Activated CD4-positive, alpha-beta T cell treated with anti-CD3 and anti-CD28 coated beads for 4 hours (primary cell): ENCODE data around the gene CFAP97D1.

Experiments
- DNase-seq, 2 donors: peaks; one replicate each; pipeline ENCODE4 v3.0.0-alpha.2; 2020

The CFAP97D1 gene

DNA sequence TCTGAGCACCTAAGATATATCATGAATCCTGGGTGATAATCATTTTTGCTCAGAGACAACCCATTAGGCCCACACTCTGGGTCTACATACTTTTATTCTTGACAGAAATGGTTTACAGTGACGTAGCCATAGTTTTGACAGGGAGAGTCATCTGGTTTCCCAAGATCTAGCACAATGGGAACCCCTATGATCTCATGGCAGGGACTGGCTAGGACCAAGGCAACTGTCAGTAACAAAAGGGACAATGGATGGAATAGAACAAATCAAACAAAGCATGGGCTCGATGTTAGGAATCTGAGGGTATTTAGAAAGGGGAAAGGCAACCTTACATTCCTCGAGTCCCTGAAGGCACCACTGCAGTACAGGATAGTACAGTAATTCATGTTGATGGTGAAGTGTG is 20.5 kb downstream of the CFAP97D1 start:
- DNase-seq = no peak

DNA sequence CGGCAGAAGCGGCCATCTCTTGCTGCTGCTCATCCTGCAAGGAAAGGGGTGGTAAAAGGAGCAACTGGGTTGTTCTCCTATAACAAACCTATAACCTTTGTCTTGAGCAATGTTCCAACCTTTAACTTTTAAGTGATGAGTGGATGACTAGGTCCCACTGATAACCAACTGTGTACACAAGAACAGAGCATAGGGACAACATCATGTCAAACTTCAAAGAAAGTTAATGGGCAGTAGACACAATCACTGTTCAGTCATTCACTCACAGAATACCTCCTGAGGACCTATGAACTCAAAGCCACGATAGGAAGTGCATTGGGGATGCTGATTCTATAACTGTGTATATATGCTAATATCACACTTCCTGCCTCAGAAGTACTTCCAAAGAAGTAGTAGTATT is 21.6 kb downstream of the CFAP97D1 start:
- DNase-seq = no peak

DNA sequence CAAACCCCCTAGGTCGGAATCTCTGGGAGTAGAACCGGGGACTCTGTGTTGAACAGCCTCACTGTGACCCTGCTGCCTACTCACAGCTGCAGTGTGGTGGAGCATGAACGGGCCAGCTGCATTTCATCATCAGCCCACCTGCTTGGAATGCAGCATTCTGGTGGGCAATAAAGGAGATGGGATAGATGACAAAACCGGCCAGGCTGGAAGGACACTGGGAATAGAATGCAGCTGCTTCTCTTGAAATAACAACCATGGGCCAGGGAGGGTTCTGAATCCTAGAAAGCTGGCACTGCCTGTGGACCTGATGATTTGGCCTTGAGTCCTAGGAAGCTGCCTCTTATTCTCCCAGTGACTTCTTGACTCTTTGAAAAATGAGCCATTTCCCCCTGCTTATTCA is 23.5 kb downstream of the CFAP97D1 start:
- no peak for DNase-seq

DNA sequence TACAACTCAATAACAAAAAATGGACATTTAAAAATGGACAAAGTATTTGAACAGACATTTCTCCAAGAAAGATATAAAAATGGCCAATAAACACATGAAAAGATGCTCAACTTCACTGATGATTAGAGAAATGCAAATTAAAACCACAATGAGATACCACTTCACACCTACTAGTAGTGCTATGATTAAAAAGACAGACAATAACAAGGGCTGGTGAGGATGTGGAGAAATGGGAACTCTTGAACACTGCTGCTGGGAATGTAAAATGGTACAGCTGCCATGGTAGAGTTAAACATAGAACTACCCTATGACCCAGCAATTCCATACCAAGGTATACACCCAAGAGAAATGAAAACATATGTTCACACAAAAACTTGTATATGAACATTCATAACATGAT is 24.9 kb downstream of the CFAP97D1 start:
- DNase-seq = no peak

DNA sequence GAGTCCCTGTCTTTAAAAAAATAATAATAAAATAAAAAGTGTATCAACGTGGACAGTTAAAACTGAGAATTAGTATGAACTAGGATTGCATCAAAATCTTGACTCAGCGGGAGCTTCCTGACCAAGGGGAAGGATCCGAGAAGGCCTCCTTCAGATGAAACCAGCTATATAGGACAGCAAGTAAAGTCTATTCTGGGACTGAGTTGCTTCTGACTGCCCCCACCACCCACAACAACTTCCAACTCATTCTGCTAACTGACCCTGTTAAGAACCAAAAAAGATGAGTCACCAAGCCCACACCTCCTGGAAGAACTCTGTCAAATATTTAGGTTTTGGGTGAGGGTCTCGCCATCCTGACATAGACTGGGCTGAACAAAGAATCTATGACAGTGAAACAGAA is 27.8 kb downstream of the CFAP97D1 start:
- DNase-seq = no peak

DNA sequence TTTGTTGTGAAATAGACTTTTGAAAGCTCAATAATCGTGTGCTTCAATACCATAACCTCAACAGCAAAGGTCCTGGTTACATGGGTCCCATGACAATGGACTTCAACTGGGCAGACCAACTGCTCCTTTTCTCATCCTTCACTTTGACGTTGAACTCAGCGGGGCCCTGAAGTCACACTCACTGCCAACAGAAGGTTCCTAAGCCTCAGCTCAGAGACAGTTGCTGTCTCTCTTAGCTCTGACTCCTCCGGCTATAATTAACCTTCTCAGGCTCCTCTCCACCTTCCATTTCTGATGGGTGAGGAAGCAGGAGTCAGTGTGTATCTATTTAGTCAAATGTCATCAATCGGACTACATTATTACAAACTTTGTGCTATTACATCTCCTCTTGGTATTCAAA is 28.9 kb downstream of the CFAP97D1 start:
- no peak for DNase-seq

DNA sequence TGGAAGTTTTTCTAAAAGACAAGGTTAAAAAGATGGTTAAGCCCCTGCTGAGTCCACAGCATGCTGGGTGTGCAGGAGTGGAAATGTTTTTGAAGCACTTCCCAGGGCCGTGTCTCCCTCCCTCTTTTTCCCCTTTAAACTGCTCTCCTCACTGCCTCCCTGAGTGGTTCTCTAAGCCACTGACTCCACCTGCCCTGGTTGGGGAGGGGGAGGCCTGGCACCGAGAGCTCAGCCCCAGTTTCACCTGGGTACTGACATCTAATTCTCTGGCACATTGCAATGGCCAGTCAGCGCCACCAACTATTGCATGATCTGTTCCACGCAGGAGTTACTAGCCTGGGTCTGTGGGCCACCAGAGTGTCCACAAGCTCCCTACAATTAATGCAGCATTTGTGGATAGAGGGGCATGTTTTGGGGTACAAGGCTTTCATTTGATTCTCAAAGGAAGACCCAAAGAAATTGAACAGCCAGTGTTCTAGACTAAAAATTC is 30.0 kb downstream of the CFAP97D1 start:
- no peak for DNase-seq

DNA sequence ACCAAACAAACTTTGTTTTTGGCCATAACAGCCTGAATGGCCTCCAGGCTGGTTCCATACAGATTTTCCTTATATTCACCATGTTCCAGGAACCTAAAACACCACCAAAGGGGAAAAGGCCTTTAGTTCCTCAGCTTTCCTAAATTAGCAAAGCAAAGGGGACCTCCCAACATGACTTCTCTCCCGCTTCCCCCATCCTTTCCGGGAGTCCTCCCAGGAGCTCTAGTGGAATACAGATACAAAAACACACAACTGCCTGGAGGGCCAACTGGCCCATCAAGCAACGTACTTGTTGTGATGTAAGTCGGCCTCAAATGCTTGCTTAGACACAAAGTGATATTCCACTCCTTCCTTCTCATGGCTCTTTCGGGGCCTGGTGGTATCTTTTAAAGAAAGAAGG is 30.6 kb downstream of the CFAP97D1 start:
- DNase-seq = no peak

DNA sequence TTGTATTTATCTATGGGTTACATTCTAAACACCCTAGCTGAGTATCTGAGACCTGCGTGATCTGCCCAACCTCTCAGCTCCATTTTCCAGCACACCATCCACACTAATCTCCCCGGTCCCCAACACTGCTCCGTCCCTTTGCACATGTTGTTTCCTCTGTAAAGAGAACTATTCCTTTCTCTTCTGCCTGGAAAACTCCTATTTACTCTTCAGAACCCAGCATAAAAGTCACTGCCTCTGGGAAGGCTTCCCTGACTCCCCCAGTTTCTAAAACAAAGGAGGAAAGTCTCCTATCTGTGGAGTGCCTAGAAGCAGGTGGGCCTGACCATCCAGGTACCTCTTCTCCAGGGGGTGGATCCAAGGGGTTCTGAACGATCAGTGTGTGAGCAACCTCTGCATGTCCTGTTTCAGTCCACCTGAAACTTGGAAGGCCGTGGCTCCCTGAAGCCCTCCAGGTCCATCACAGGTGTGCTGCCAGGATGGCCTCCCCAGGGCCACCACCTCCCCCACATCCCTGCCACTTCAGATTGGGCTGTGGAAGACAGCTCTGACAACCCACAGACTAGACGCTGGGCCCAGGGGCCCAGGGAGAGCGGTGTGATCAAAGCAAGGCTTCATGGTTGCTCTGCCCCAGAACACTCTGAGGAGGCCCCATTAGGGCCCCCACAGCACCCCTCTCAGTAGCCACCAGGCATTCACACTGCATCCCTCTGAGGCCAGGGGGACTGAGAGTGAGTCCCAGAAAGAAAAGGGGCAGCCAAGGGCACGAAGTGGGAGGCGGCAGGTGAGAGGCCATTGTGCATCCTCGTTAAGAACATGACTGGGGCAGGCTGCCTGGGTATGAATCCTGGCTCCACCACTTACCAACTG is 32.4 kb downstream of the CFAP97D1 start:
- DNase-seq = no peak

DNA sequence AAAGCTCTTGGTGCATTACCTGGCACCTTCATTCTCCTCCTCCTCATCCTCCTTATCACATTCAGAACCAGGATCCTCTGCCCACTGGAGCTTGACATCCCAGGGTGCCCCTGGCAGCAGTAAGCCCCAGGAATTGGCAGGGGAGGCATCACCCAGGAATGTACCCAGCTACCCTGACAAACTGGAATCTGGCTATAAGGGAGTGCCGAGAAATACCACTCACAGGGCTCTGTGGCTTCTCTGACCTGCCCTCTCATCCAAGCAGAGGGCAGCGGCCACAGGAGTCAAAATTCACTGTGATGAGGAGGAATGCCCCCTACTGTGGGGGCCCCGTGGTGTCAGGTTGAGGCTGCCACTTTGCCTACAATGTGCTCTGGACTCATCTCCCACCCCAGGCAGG is 33.2 kb downstream of the CFAP97D1 start:
- DNase-seq = no peak

DNA sequence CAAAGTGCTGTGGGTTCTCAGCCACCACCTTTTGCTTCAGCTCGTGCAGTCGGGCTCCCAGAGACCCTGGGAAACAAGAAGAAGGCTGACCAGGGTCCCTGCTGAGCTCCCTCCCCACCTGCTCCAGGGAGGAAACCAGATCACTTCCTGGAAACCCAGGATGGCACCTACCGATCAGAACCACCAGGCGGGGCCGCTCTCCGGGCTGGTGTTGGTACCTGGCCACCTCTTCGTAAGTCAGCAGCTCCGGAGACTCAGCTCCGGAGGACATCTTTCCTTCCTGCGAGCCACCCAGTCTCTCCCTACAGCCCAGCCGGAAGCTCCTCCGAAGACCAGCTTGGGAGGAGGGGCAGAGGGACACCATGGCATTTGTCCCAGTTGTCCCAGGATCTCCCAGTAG is 33.8 kb downstream of the CFAP97D1 start:
- DNase-seq = no peak

DNA sequence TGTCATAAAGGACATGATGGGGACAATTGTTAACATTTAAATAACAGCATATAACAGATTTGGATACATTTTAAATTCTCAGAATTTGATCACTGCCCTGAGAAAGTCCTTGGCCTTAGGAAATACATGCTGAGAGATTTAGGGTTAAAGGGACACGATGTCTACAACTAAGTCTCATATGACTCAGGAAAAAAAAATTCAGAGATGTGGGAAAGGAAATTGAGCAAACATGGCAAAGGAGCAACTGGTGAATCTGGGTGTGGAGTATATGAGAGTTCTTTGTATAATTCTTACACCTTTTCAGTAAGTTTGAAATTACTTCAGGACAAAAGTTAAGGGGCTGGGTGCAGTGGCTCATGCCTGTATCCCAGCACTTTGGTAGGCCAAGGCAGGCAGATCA is 34.5 kb downstream of the CFAP97D1 start:
- no peak for DNase-seq

DNA sequence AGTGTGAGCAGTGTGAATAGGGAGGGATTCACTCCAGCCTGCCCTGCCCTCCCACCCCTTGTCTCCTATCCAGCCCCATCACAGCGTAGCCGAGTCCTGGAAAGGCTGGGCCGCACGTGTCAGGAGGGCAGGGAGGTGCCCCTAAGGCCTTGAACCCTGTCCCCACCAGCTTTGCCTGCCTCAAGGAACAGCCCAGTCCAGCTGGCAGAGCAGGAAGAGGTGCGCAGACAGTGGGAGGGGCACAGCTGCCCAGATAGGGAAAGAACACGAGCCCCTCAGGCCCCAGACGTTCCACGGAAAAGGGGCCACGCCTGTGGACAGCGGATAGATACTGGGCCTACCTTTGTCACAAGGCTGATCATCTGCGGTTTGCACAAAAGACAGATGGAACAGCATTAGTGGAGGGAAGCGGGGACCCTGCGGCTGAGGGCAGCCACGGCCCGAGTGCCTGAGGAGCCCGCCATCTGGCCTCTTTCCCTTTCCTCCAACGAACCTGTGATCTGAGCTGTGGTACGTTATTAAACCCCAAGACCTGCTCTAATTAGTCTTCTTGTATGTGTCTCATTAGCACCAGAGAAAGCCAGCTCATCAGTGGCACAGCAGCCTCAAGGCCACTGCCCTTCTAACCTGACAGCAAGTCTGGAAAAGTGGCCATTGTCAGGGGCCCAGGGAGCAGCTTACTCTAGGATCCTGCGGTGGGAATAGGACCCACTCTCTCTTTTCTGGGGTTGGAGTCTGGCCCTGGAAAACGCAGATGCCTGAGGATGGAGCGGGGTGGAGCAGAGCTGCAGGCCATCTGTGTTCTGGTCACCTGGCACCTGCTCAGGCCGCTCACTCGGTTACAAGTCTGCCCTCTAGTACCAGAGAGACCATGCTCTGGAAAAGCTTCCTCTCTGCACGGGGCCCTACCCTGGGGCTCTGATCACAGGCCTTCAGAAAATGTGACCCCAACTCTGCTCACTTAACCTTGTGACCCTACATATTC is 36.4 kb downstream of the CFAP97D1 start:
- DNase-seq = no peak

DNA sequence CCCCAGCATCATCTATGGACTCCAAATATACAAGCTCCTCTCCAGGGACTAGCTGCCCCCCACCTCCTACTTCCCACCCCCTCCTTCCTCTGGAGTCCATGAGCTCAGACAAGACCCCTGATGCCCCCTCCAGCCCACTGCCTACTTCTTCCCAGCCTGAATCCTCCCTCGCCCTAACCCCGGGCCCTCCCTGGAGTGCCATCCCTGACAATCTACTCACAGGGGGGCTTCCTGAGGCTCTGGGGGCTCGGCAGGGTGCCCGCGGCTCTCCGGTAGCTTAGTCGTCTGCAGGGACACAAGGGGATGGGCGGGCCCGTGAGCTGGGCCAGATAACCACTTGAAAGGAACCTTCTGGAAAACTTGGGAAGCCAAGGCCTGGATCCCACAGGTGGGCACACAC is 37.6 kb downstream of the CFAP97D1 start:
- DNase-seq = no peak

DNA sequence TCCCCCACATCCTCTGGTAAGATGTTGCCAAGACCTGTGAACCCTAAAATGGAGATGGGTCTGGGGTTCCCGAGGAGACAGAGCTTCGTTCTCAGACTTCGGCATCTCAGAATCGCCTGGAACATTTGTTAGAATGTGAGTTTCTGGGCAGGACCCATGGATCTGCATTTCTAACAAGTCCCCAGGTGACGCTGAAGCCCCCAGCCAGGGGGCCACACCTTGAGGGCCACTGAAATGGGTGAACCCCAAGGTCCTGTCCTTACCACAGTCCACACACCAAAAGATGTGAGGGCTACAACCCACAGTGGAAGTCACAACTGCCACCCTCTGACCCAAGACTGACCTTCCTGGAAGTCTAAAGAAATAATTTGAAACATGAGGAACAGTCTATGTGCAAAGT is 38.7 kb downstream of the CFAP97D1 start:
- DNase-seq = no peak

DNA sequence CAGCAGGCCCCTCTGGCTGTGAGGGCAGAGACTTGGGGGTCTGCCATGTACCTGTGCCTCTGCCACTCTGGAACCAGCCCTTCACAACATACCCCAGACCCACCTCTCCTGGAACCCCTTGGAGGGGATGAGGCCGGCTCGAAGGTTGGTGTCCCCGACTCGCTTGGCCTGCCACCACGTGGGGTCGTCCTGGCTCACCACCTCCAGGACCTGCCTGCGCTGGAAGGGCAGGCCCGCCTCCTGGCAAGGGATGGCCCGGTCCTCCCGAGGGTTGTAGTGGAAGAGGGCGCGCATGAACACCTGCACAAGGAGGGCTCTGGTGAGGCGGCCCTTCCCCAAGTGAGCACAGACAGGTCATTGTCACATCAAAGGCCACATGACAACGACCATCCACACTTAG is 40.5 kb downstream of the CFAP97D1 start:
- no peak for DNase-seq

DNA sequence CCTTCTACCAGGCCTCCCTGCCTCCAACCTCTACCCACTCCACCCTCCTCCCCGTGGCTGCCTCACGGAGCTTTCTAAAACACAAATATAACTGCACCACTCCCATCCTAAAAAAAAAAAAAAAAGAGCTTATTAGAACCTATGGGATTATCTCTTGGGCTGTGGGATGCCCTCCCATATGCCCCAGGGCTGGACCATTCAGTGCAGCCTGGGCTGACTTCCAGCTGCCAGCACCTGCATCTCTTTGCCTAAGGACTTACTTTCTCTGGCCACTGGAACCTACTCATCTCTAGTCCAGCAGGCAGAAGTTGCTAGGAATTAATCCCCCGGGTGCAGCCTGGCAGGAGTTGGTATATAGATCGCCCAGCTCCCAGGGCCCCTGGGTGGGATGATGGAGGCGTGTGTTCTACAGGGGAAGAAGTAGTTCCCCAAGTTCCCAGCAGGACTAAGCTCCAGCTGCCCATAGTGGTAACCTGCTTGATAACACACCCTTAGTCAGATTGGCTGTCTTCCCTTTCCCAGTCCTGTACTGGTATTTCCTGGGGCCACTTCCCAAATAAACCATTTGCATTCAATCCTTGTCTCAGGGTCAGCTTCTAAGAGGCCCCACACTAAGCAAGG is 42.4 kb downstream of the CFAP97D1 start:
- no peak for DNase-seq

DNA sequence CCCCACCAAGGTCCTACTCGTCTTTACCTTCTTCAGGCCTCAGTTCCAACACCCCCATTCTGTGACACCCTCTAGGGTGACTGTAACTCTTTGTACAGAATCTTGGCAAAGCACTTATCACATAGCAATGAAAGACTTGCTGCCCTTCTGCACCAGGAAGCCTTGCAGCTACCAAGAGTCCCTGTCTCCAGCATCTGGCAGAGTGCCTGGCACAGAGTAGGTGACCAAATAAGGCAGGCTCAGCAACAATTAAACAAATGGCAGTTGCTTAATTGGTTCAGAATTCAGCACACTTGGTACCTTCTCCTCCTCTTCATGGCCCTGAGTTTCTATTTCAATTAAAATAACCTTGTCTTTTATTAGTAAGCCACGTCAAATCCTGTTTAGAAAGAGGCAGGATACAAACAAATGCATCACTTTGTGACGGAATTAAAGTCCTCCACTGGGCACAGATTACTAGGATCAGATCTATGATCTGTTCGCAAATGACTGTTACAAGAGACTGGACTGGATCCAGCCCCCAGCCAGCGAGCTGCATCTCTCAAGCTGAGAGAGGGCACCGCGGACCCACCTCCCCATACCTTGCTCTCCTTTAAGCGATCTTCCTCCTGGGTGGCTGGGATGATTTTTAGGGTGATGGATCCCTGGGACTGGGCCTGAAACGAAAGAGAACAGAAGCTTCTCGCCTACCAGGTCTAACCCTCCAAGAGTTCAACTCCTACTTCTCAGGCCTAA is 43.3 kb downstream of the CFAP97D1 start:
- DNase-seq = no peak

DNA sequence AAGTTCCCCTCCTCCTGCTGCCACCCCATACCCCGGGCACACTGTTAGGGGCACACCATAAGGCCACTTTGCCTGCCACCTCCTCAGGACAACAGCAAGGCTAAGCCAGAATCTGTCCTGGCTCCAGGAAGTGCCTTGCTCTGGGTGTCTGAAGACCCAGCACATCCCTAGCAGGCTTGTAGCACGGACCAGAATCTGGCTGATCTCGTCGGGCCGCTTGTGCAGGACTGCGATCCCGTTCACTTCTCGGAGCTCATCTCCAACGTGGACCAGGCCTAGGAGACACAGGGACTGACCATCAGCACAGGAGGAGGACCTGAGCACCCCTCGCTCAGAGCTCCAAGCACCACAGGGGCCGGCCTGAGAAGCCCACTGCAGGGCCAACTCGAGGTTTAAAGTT is 45.3 kb downstream of the CFAP97D1 start:
- no peak for DNase-seq

DNA sequence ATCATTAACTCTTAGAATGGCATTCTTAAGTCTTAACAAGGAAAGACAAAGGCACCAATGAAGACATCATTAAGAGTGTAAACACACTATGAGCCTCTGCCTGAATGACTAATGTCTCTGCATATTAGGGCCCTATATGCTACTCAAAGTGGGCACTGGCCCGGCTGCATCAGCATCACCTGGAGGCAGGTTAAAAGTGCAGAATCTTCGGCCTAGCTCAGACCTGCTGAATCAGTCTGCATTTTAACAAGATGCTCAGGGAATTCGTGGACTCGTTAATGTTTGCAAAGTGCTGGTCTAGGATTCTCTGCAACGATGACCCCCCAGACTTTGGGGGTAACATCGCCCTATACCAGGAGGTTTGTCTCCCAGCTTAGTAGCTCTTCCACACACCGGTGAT is 46.0 kb downstream of the CFAP97D1 start:
- DNase-seq = no peak

DNA sequence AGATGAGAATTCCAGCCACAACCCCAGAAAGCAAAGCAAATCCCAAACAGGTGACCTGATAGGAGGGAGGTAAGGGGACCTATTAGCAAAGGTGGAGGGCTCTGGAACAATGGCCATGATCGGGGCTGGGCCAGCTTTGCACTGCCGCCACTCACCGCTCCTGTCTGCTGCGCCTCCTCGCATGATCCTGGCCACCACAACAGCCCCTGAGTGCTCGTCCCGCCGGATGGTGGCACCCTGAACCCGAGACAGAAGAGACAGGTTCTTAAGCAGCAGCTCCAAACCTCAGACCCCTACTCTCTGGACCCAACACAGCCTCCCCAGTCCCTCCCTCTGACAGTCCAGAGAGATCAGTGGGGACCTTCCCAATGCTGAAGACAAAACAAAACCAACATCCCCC is 47.4 kb downstream of the CFAP97D1 start:
- DNase-seq = no peak

DNA sequence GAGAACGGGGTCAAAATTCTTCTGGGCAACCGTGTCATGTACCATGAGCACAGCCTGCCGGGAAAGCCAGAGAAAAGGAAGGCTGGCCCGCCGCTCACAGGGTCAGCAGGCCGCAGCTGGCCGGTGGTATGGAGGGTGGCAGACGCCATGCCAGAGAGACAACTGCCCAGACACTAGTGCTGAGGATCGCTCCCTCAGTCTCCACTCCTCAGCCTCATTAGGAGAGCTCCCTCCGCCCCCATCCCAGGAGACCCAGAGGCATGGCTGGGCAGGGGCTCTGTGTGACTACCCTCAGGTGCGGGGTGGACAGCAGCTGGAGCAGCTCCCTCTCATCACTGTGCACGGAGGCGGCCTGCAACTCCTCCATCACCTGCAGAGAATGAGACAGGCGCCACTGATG is 49.5 kb downstream of the CFAP97D1 start:
- DNase-seq = no peak
